Parathyroid adenoma (tissue), 2 donors: ENCODE results near the gene DIPK1B.

Experiments
- H2AFZ ChIP-seq: fragments of 300-600 bp; sonication (generic); one replicate; pipeline ENCODE4 v1.7.0; 2017; ENCODE audit warnings: antibody characterized with exemption, mild to moderate bottlenecking
- H3K27ac ChIP-seq: fragments of 300-600 bp; sonication (generic); one replicate; pipeline ENCODE4 v1.7.0; 2017
- H3K27me3 ChIP-seq: fragments of 300-600 bp; sonication (generic); one replicate; pipeline ENCODE4 v1.7.0; 2017; ENCODE audit warnings: low read length; ENCODE audit not compliant: control insufficient read depth, insufficient read depth
- H3K36me3 ChIP-seq: fragments of 300-600 bp; sonication (generic); one replicate; pipeline ENCODE4 v1.7.0; 2017; ENCODE audit warnings: low read length; ENCODE audit not compliant: control insufficient read depth, insufficient read depth
- H3K4me1 ChIP-seq: fragments of 300-600 bp; sonication (generic); one replicate; pipeline ENCODE4 v1.7.0; 2017; ENCODE audit warnings: control low read depth
- H3K4me2 ChIP-seq: fragments of 300-600 bp; sonication (generic); one replicate; pipeline ENCODE4 v1.7.0; 2017; ENCODE audit warnings: low read length
- H3K4me3 ChIP-seq: fragments of 300-600 bp; sonication (generic); one replicate; pipeline ENCODE4 v1.7.0; 2017; ENCODE audit warnings: low read depth, low read length
- H3K79me2 ChIP-seq: fragments of 300-600 bp; sonication (generic); one replicate; pipeline ENCODE4 v1.7.0; 2017; ENCODE audit warnings: control low read depth
- H3K9ac ChIP-seq: fragments of 300-600 bp; sonication (generic); one replicate; pipeline ENCODE4 v1.7.0; 2017; ENCODE audit warnings: mild to moderate bottlenecking
- H3K9me3 ChIP-seq: fragments of 300-600 bp; sonication (generic); one replicate; pipeline ENCODE4 v1.7.0; 2017; ENCODE audit warnings: low read length; ENCODE audit not compliant: control insufficient read depth
- TF ChIP-seq, protein P1 (sequence below): fragments of 300-600 bp; sonication (generic); IDR thresholded peaks from one replicate; pipeline ENCODE4 v1.7.0; 2017; ENCODE audit warnings: antibody characterized with exemption, mild to moderate bottlenecking
- donor health status: primary hyperparathyroidism.

DIPK1B gene

DNA sequence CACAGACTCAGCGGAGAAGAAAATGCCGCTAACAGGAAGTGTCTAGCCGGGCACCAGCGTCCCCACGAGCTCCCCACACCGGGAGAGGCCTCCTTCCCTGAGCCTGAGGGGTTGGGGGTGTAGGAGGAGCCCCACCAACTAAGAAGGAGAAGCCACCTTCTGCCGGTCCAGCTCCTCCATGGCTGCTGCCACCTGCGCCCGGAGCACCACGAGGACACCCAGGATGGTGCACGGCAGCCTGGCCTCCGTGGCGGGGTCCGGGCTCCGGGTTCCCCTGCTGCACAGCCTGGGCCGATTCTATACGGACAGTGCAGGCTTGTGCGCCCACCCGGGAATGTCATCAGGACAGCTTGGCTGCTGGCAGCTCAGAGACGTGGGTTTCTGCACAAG is 45.4 kb downstream of the DIPK1B start:
- H3K4me2 ChIP-seq, result no peak overlapping the region
- TF ChIP-seq, protein P1, sequence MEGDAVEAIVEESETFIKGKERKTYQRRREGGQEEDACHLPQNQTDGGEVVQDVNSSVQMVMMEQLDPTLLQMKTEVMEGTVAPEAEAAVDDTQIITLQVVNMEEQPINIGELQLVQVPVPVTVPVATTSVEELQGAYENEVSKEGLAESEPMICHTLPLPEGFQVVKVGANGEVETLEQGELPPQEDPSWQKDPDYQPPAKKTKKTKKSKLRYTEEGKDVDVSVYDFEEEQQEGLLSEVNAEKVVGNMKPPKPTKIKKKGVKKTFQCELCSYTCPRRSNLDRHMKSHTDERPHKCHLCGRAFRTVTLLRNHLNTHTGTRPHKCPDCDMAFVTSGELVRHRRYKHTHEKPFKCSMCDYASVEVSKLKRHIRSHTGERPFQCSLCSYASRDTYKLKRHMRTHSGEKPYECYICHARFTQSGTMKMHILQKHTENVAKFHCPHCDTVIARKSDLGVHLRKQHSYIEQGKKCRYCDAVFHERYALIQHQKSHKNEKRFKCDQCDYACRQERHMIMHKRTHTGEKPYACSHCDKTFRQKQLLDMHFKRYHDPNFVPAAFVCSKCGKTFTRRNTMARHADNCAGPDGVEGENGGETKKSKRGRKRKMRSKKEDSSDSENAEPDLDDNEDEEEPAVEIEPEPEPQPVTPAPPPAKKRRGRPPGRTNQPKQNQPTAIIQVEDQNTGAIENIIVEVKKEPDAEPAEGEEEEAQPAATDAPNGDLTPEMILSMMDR, result no peak
- no peak overlapping the region for H3K9ac ChIP-seq
- H3K4me3 ChIP-seq, result no peak overlapping the region
- no peaks in the 10 kb centered on the region for H3K4me1 ChIP-seq
- H3K36me3 ChIP-seq, result no peaks in the 10 kb centered on the region
- H3K79me2 ChIP-seq, result no peaks in the 10 kb centered on the region
- H2AFZ ChIP-seq, result no peak overlapping the region
- H3K27me3 ChIP-seq, result no peaks in the 10 kb centered on the region
- no peaks in the 10 kb centered on the region for H3K9me3 ChIP-seq
- H3K27ac ChIP-seq, result no peak overlapping the region

DNA sequence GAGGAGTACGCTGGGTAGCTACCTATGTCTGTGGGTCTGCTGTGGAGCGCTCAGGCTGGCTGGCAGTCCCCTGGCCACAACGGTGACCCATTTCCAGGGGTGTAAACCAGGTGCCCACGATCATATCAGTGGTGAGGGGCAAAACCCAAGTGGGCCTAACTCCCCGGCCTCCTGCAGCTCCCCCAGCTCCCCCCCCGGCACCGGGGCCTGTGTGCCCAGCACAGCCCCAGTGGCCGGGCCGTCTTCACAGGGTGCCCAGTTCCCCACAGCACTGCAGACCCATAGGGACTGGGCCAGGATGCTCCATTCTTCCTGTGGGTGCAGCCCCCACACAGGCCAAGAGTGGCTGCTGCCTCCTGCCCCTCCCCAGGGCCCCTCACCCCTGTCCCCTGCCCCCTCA is 46.6 kb downstream of the DIPK1B start:
- Histone ChIP-seq H3K4me1 (no peaks in the 10 kb centered on the region), H3K79me2 (no peaks in the 10 kb centered on the region), H3K9me3 (no peaks in the 10 kb centered on the region), H3K27ac (no peak overlapping the region), H3K4me3 (no peak overlapping the region), H3K27me3 (no peaks in the 10 kb centered on the region), H2AFZ (no peak overlapping the region), H3K4me2 (no peak overlapping the region), H3K36me3 (no peaks in the 10 kb centered on the region), H3K9ac (no peak overlapping the region)
- TF ChIP-seq, protein P1, result no peak

DNA sequence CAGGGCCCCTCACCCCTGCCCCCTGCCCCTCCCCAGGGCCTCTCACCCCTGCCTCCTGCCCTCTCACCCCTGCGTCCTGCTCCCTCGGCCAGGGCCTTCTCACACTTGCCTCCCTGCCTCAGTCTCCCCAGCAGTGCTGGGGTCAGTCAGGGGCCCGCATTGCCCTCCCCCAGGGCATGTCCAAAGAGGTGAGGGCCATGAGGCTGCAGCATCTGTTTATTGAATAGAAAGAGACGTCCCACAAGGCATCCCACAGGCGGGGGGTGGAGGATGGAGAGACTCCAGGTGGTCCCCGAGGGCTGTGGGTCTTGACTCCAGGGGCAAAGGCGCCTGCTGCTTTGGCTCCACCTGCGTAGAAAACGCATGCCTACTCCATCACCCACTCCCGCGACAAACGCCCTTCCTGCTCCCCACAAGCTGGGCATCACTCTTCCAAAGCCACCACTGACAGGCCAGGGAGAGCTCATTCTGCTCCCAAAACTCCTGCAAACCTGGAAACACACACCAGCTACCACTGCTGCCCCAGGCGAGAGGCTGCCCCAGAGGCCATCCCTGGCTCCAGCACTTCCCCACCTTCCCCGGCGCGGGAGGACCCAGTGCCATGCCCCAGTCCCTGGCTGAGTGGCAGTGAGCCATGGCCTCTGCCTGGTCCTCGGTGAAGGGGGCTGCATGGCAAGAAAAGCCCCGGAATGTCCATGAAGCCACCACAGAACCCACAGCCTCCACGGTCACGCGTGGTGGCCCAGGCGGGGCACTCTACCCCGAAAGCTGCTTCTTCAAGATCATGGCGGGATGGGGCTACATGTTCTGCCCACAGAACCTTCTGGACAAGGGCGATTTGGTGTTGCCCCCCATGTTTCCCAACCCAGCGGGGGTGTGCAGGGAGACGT is 47.3 kb downstream of the DIPK1B start:
- H3K9ac ChIP-seq, result no peak overlapping the region
- no peak overlapping the region for H2AFZ ChIP-seq
- no peak overlapping the region for H3K4me2 ChIP-seq
- TF ChIP-seq, protein P1, result no peak
- H3K4me1 ChIP-seq, result no peaks in the 10 kb centered on the region
- no peaks in the 10 kb centered on the region for H3K79me2 ChIP-seq
- no peaks in the 10 kb centered on the region for H3K27me3 ChIP-seq
- H3K4me3 ChIP-seq, result no peak overlapping the region
- no peaks in the 10 kb centered on the region for H3K36me3 ChIP-seq
- H3K27ac ChIP-seq, result no peak overlapping the region
- H3K9me3 ChIP-seq, result no peaks in the 10 kb centered on the region

DNA sequence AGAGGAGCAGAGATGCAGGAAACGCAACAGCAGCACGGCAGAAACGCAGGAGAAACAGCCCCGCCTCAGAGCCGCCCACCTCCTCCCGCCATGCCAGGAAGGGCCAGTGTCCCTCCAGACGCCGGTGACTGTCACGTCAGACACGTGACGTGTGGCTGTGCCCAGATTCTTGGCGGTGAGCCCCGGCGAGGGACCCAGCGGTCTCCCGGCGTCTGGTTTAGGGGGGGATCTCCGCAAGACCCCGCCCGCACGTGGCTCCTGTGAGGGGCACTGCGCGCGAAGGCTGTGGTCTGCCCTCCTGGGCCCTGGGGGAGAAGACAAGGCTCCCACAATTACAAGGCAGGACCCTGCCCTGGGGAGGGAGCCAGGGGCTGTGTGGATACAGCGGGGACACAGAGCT is 48.1 kb downstream of the DIPK1B start:
- H3K79me2 ChIP-seq, result no peaks in the 10 kb centered on the region
- H2AFZ ChIP-seq, result no peak overlapping the region
- no peaks in the 10 kb centered on the region for H3K36me3 ChIP-seq
- H3K4me1 ChIP-seq, result no peaks in the 10 kb centered on the region
- no peak overlapping the region for H3K27ac ChIP-seq
- H3K9ac ChIP-seq, result no peak overlapping the region
- H3K4me2 ChIP-seq, result no peak overlapping the region
- H3K9me3 ChIP-seq, result no peaks in the 10 kb centered on the region
- H3K27me3 ChIP-seq, result no peaks in the 10 kb centered on the region
- TF ChIP-seq, protein P1, result no peak
- no peak overlapping the region for H3K4me3 ChIP-seq
